NCI-H345 treated with DMSO at 0.1 percent for 48 hours (cell line): ENCODE results near the gene FASN.

Source experiments
- DNase-seq: peaks from one replicate; lab custom pipeline; 2025; ENCODE audit not compliant: unreplicated experiment; lab: John Stamatoyannopoulos, UW

The FASN gene

GRCh38 chr17:82103553-82104451 is 5.8 kb upstream of the FASN start:
- DNase-seq = no peak

DNA sequence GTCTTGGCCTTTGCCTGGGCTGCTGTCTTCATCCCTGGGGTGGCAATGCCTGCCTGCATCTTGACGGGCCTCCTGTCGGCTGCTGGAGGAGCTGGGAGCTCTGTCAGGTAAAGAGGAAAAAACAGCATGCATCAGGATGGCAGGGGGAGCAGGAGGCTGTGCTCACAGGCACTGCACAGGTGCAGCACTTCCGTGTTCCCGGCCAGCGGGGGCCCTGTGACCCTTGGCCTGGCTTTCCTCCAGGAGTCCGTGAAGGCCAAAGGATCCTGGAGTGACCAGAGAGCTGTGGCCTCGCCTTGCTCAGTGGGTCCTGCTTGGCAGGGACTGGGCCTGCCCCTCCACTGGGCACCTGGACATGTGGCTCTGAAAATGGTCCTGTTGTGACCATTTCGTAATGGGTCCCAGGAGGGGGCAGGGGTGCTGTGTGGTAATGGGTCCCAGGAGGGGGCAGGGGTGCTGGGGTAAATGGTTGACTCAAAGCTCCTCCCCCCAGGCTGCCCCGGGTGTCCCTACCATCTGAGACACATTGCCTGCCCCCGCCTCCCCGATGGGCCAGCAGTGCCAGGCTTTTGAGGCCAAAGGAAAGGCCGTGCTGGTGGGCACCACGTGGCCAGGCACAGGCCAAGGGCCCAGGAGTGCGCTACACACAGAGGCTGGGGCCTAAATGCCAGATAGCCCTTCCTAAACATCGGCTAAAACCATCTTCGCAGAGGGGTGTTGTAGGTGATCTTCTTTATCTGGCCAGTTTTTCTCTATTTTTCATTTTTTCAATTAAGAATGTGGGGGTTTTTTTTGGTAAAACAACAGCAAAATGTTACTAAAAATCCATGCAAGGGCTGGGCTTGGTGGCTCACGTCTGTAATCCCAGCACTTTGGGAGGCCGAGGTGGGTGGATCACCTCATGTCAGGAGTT is 4.0 kb upstream of the FASN start:
- no peak for DNase-seq

- no peak for DNase-seq
Measured at GRCh38 chr17:82101301-82101715, 3.3 kb upstream of the FASN start.

DNA sequence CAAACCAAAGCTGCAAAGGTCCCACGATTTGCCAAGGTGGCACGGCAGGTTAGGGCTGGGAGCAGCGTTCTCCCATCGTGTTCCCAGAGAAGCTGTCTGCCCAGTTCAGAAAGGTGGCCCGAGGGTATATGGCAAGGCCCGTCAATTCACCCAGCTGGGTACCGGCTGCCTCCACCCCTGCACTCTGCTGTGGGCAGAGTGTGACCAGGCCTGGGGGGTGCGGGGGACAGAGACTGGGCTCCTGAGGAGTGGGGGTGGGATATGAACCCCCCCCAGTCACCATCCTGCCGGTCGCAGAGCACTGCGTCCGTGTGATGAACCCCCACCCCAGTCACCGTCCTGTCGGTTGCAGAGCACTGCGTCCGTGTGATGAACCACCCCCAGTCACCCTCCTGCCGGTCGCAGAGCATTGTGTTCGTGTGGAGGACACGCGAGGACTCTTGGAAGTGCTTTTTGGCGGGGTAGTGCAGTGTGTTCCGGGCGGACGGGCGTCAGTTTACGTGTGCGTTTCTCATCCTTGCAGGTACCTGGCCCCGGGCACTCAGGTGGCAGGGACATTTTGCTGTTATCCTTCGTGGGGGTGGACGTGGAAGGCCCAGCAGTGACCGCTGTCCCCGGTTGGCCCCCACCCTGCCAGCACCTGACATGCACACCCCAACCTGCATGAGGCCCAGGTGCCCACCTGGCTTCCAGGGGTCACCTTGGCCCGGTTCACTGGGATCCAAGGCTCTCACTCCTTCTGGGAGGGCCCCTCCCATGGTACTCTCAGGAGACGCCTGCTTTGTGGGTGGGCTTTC is 2.7 kb upstream of the FASN start:
- no peak for DNase-seq

DNA sequence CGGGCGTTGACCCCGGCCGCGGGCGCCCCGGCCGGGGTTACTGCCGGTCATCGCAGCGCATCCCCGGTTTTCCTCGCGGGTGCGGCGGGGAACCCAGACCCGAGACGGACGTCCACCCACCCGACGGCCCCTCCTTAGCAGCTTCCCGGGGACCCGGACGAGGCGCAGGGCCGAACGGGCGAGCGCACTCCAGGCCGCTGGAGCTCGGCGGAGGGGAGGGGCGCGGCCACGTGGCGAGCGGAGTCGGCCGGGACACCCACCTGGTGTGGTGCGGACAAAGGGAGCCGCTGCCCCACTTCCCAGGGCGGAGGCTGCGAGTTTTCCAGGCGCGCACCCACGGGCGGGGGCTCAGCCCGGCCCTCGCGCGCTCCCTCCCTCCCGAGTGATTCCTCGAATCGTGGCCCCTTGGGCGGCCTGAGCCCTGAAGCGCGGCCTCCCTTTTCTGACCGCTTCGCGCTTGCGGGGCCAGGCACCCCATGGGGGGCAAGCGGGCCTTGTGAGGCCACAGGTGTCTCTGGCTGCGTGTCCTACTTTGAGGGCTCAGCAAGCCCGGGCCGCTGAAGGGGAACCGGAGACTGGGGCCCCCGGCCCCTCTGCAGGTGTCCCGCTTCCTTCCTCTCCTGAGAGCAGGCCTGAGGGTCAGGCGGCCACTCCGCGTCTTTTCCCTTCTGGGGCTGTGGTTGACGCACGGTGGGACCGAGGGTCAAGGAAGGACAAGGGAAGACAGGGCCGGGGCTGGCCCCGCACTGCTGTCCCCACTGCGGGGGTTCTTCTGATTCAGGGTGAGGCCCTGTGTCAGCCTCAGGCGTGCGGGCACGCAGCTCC is 1.1 kb upstream of the FASN start:
- no peak for DNase-seq

DNA sequence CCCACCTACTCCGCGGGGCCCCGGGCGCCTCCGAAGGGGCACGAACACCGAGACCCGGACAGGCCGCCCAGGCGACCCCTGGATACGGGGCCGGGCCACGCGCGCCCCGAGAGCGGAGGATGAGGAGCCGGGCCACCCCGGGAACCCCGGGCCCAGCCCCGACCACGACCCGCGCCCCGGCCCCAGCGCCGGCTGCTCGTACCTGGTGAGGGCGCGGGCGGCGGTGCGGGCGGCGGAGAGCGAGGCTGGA is 192 bp downstream of the FASN start:
- DNase-seq = no peak

DNA sequence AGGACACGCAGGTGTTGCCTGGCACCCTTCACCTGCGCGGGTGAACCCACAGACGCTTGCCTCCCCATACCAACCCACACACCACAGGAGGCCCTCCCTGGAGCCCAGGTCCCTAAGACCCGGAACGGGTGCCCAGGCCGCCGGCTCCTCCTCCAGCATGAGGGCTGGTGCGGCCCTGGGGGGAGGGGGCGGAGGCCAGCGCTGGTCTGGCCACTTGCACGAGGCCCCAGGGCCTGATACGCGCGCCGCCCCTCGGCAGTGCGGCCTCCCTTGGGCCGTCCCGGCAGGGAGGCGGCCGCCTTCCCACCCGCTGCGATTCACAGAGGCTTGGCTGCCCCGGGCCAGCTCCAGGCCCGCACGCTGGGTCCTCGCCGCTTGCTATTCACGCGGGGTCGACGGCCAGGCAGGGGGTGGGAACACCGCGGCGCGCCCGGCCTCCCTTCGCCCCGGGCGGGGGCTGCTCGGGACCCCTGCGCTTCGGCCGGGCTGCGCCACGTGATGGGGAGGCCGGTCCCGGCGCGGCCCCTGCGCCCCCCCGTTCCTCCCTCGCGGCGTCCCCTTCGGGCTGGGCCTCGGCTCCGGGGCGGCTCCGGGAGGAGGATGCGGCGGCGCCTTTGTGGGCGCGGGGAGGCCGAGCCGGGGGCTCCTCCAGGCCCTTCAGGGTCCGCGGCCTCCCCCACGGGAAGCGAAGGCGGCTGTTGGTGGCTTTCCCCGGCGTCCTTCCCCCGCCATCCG is 685 bp downstream of the FASN start:
- no peak for DNase-seq

GRCh38 chr17:82096709-82097183 is 1.3 kb downstream of the FASN start:
- no peak for DNase-seq

GRCh38 chr17:82095777-82096708 is 2.0 kb downstream of the FASN start:
- DNase-seq = no peak

- no peak for DNase-seq
Measured at GRCh38 chr17:82094931-82095776, 2.9 kb downstream of the FASN start.

DNA sequence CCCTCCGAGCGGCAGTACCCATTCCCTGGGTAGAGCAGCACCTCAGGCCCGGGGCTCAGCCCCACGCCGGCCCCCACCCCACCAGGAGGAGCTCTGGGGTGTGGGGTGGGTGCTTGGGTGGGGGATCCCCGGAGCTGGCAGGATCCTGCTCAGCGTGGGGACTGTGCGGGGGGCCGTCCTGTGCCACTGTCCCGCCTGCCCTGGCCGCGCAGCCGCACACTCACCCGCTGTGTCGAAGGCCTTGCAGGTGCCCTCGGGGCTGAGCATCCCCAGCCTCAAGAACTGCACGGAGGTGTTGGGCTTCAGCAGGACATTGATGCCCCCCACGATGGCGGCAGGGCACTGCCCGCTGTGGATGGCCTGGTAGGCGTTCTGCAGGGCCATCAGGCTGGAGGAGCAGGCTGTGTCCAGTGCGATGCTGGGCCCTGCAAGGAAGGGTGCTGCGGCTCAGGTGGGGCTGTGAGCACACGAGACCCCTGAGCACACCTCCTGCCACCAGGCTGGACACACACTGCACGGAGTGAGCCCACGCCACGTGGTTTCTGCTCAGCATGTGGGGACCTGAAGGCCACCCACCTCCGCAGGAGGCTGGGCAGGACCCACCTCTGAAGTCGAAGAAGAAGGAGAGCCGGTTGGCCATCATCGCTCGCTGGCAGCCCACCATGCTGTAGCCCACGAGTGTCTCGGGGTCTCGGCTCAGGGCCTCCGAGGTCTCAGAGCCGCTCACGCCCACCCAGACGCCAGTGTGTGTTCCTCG is 4.9 kb downstream of the FASN start:
- no peak for DNase-seq

DNA sequence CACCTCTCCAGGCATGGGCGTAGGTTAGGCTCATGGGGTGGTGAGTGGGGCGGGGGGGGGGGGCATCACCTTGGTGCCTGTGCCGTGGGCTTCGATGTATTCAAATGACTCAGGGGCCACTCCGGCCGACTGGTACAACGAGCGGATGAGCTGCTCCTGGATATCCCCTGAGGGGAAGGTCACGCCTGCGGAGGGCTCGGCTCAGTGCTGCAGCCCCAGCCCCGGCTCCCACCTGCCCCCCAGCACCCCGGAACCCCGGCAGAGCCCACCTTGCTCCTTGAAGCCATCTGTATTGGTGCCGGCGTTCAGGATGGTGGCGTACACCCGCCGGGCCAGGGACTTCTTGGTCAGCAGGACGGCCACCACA is 5.4 kb downstream of the FASN start:
- DNase-seq = no peak

DNA sequence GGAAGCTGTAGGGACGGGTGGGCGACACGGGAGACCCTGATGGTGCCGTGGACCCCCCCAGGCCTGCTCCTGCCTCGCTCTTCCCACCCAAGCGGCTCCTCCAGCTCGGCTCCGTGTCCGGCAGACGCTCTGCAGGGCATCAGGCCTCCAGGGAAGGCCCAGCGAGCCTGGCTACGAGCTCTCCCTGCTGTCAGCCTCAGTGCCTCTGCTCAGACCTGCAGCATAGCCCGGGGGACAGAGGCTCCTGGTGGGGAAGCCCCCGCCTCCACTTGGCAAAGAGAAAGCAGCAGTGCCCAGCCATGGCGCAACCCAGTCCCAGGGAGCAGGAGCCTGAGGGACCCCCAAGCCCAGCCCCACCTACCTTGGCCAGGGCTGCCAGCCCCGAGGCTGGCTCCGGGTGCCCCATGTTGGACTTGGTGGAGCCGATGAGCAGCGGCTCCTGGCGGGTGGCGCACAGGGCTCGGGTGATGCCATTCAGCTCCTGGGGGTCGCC is 5.9 kb downstream of the FASN start:
- DNase-seq = no peak

DNA sequence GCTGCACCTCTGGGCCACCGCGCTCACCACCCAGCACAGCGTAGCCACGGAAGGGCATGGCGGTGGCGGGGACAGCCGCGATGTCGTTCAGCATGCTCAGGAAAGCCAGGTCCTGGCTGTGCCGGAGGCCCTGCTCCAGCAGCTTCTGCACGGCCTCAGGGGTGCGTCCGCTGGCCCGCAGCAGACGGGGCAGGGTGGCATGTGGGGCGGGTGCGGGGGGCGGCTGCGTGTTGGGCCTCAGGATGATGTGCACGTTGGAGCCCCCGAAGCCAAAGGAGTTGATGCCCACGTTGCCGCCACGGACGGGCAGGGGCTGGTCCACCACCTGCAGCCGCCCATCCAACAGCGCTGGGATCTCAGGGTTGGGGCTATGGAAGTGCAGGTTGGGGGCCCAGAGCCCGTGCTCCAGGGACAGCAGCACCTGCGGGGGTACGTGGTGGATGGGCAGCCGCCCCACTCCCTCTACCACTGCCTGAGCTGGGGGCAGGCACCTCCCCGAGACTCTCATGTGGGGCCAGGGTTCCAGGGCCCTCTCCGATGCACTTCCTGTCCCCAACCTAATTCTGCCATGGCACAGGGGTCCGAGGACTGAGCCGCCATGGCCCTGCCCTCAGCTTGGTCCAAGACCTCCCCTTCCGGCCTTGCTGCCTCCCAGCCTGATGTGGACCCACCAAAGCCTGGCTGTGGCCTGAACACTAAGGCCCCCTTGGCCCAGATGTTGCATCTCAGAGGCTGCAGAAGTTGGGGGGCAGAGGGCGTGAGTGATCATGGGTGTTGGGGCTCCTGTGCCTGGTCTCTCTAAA is 6.6 kb downstream of the FASN start:
- DNase-seq = no peak

- DNase-seq = no peak
Measured at GRCh38 chr17:82090549-82091263, 7.3 kb downstream of the FASN start.
